H1 (cell line): ENCODE measurements around the gene TMEM114.

Source experiments
- CTCF ChIP-seq, 3 experiments: IDR thresholded peaks; 1 replicate in 2 of 3; 2 replicates in 1 of 3; pipeline versions ENCODE4 v1.5.1 to v1.6.1; 2011; ENCODE audit warnings: low read length in 3 of 3, mild to moderate bottlenecking in 3 of 3, inconsistent platforms in 2 of 3, low read depth in 1 of 3, moderate library complexity in 1 of 3; ENCODE audit not compliant: insufficient read depth in 1 of 3; ENCODE audit errors: control extremely low read depth in 1 of 3
- EZH2 ChIP-seq: fragments of 200-600 bp; sonication (generic); IDR thresholded peaks from 2 replicates; pipeline ENCODE4 v1.7.1; 2012; ENCODE audit warnings: low read depth, mild to moderate bottlenecking, moderate library complexity, low read length, inconsistent platforms; ENCODE audit not compliant: severe bottlenecking
- POLR2A ChIP-seq, 2 experiments: IDR thresholded peaks; 1 replicate in 1 of 2; 2 replicates in 1 of 2; pipeline ENCODE4 v1.6.1; 2011; ENCODE audit warnings: low read depth in 2 of 2, low read length in 2 of 2, mild to moderate bottlenecking in 2 of 2; ENCODE audit errors: control extremely low read depth in 1 of 2
- POLR2AphosphoS5 ChIP-seq: IDR thresholded peaks from 2 replicates; pipeline ENCODE4 v1.6.1; 2011; ENCODE audit warnings: low read depth, low read length
- RAD21 ChIP-seq, 2 experiments: IDR thresholded peaks in 1 of 2; conservative IDR thresholded peaks in 1 of 2; 2 replicates each; pipeline ENCODE4 v1.6.1; 2011; ENCODE audit warnings: low read depth in 2 of 2, low read length in 2 of 2, improper control_type of control experiment in 1 of 2, inconsistent platforms in 1 of 2, mild to moderate bottlenecking in 1 of 2, moderate library complexity in 1 of 2
- ZNF274 ChIP-seq: IDR thresholded peaks from 2 replicates; pipeline ENCODE4 v1.7.0; 2012; ENCODE audit warnings: low read length, borderline replicate concordance; ENCODE audit errors: extremely low read depth

GRCh38 chr16:8585857-8586256 is 4.5 kb downstream of the TMEM114 start:
- TF ChIP-seq ZNF274, result no peak
- no peak for TF ChIP-seq RAD21 (IDR thresholded peaks at IDR 0.05 in 1 of 2, conservative IDR thresholded peaks at IDR 0.05 in 1 of 2; ENCODE audit: low read depth in 2 of 2, low read length in 2 of 2)
- no peak for TF ChIP-seq POLR2AphosphoS5
- TF ChIP-seq EZH2, result no peak
- no peak for TF ChIP-seq CTCF (IDR thresholded peaks at IDR 0.05; ENCODE audit: control extremely low read depth in 1 of 3, insufficient read depth in 1 of 3, low read depth in 1 of 3, low read length in 3 of 3)
- no peak for TF ChIP-seq POLR2A (IDR thresholded peaks at IDR 0.05; ENCODE audit: control extremely low read depth in 1 of 2, low read depth in 2 of 2, low read length in 2 of 2)
